ENCODE measurements around the gene CD22.

CD22 gene

DNA sequence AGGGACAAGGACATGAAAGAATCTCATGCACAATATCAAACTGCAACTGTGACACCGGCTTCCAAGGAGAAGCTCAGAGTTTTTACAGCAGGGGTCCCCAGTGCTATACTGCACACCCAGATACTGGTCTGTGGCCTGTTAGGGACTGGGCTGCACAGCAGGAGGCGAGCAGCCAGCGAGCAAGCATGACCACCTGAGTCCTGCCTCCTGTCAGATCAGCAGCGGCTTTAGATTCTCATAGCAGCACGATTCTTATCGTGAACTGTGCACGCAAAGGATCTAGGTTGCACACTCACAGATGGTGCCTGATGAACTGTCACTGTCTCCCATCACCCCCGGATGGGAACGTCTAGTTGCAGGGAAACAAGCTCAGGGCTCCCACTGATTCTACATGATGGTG lies 13.1 kb upstream of the CD22 start:
- DNase-seq, result no peak

DNA sequence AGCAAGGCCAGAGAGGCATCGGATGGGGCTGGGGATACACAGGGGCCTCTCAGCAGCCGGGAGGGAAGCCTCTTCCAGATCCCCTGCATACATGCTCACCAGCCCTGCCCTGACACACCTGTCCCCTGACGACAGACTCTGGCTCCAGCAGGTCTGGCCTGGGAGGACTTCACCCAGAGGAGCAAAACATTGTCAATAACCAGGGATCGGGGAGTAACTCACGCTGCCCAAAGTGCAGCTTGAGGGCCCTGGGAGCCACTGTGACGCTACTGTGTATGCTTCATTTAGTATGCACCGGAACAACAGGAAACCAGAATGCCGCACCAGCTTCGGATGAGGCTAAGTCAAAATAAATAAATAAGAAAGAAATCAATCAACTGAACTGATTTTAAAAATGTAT lies 12.4 kb upstream of the CD22 start:
- no peak for DNase-seq

GRCh38 chr19:35317464-35318043 lies 11.4 kb upstream of the CD22 start:
- DNase-seq, result no peak

DNA sequence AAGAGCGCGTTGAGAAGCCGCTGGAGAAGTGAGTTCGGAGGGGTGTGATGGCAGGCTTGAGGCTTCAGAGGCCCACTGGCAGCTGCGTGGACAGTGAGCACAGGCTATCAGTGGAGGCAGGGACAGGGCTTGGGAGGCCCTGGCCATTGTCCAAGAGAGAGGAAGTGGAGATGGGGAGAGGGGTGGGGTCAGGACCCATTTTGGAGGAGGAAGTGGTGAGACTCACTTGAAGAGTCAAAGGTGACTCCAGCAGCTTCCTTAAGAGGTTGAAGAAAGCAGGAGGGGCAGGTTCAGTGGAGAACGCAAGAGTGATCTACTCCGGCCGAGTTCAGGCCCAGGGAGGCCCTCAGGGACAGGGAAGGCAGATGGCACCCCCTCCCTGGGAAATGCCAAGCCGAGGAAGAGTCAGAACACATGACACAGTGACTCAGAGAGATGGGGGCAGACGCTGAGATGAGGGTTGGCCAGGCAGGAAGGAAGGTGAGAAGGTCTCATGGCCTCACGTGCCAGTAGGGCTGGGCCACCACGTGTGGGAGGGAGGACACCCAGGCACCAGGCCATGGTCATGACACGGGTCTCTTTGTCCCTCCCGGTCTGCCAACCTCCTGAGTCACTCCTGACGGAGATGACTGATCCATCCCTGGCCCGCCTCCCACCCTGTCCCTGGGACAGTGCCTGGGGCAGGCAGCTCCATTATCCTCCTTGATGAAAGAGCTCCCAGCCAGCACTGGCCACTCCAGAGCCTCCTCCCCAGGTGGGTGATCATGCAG lies 10.1 kb upstream of the CD22 start:
- DNase-seq, result no peak

- DNase-seq, result no peak
These were observed 8.8 kb upstream of the CD22 start for GRCh38 chr19:35320065-35320713.

DNA sequence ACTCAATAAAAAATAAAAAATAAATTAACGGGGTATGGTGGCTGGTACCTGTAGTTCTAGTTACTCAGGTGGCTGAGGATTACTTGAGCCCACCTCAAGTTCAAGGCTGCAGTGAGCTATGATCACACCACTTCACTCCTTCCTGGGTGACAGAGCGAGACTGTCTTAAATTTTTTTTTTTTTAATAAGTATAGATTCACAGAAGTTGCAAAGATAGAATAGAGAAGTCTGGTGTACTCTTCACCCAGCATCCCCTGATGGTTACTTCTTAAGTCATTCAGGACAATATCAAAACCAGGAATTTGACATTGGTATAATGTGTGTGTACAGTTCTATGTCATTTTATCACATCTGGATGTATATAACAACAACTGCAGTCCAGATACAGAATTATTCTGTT lies 7.7 kb upstream of the CD22 start:
- DNase-seq, result no peak

- DNase-seq, result no peak
These were observed 7.0 kb upstream of the CD22 start for GRCh38 chr19:35322014-35322413.

DNA sequence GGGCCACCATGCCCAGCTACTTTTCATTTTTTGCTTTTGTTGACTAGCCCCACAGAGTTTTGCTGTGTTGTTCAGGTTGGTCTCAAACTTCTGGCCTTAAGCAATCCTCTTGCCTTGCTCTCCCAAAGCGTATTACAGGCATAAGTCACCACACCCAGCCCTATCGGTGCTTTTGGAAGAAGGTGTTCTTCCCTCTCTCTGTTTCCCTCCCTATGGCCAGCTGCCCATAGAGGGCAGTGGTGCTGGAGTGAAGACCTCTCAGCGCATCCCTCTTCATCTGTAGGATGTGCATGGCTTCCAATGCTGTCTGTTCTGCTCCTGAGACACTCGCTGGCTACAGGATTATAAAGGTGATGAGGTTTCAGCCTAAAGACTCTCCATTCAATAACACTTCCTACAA lies 1.3 kb upstream of the CD22 start:
- no peak for DNase-seq

DNA sequence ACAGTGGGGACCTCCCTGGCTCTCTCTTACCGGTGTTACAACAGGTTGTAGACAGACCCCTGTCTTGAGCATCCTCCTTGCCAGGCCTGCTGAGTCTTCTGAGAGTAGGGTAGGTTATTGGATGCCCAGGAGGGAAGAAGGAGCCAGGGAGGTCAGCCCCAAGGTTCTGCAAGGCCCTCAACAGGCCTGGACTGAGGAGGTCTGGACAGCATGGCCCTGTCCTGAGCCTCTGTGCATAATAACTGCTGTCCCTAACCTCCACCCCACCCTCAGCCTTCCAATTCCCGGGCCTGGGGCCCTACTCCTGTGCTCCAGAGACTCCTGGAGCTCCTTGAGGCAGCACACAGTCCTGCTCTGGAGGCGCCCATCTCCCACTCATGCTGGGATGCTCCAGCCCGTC lies 336 bp downstream of the CD22 start:
- no peak for DNase-seq

DNA sequence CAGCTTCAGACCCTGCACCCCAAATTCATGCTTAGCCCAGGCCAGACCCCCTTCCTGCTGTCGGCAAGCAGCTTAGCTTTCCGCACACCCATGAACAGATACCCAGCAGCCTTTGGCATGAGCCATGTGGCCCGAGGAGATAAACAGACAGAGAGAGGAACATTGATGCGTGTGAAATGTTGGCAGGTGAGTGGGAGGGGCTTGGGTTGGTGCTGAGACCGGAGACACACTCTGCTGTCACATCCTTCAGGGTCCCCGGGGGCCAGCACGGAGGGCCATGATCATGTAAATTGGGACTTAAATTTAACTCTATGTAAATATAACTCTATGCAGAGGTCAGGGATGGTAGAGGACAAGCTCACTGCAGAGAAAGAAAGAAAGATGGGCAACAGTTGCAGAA lies 1.5 kb downstream of the CD22 start:
- no peak for DNase-seq

- DNase-seq, result no peak
These were observed 2.7 kb downstream of the CD22 start for GRCh38 chr19:35331551-35332214.

DNA sequence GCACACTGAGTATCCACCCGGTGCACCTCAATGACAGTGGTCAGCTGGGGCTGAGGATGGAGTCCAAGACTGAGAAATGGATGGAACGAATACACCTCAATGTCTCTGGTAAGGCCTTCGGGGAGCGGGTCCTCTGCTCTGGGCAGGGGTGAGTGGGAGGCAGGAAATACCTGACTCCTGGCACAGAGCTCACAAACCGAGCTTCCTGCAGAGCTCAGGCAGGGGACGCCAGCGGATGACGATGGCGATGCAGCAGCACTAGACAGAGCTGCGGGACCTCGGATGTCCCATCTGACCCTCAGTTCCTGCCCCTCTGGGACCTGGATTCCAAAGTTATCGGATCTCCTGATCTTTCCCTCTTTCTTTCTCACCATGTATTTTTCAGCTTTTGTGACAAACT lies 3.8 kb downstream of the CD22 start:
- DNase-seq, result no peak

DNA sequence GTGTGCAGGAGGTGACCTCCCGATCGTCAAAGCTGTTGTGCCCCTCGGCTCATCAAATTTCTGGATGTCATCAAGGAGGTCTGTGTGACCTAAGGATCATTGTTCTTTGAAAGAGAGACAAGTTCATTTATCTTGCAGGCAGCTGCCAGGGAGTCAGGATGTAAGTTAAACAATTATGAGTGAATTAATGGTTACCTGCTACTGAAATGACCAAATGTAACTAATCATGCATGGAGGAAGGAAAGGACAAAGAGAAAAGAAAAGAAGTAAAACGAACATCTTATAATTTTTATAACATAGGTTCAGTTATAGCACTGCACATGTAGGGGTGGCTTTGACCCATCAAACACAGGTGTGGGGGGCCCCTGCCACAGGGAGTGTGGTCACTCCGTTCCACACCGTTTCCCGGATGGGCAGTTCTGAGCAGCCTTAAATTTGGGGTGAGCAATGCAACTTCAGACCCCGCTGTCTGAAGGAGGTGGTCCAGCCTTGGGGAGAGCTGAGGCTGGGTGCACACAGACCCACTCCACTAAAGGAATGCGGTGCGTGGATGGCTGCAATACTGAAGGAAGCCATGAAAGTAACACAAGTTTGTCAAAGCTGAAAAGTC lies 5.3 kb downstream of the CD22 start:
- no peak for DNase-seq

GRCh38 chr19:35336166-35336955 lies 7.4 kb downstream of the CD22 start:
- no peak for DNase-seq

DNA sequence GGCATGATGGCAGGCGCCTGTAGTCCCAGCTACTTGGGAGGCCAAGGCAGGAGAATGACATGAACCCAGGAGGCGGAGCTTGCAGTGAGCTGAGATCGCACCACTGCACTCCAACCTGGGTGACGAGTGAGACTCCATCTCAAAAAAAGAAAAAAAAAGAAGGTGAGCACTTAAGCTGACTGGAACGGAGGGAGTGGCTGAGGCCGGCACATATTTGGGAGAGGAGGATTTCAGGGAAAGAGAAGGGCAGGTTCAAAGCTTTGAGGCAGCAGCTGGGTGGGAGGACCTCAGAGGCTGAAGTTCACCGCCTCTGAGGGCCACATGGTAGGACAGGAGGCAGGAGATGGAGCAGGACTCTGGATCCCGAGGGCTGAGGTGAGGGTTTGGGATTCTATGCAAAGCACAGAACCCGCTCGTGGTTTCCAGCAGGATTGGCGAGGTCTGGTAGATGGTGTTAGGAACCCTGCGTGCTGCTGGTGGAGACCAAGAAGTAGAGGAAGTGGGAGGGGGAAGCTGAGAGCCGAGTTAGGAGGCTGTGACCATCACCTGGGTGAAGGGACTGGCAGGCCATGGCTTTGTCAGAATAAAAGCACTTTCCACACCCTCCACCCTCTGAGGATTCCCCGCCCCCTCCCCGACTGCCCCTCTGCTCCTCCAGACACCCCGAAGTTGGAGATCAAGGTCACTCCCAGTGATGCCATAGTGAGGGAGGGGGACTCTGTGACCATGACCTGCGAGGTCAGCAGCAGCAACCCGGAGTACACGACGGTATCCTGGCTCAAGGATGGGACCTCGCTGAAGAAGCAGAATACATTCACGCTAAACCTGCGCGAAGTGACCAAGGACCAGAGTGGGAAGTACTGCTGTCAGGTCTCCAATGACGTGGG lies 8.4 kb downstream of the CD22 start:
- no peak for DNase-seq

DNA sequence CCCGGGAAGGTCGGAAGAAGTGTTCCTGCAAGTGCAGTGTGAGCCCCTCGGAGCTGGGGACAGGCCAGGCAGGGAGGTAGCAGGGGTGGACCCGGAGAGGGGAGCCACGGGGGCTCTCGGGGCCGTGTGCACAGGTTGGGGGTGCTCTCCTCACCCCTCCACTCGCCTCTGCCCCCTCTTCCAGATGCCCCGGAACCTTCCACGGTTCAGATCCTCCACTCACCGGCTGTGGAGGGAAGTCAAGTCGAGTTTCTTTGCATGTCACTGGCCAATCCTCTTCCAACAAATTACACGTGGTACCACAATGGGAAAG lies 9.0 kb downstream of the CD22 start:
- no peak for DNase-seq

GRCh38 chr19:35340431-35340830 lies 11.4 kb downstream of the CD22 start:
- no peak for DNase-seq

DNA sequence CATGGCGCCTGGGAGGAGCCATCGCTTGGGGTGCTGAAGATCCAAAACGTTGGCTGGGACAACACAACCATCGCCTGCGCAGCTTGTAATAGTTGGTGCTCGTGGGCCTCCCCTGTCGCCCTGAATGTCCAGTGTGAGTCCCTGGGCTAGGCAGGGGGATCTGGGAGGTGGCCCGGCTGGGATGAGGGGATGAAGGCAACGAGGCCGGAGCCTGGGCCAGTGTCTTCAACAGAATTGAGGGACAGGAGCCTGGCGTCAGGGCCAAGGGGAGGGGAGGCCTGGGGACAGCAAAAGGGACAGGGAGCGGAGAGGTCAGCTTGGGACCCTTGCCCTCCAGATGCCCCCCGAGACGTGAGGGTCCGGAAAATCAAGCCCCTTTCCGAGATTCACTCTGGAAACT lies 12.0 kb downstream of the CD22 start:
- no peak for DNase-seq

DNA sequence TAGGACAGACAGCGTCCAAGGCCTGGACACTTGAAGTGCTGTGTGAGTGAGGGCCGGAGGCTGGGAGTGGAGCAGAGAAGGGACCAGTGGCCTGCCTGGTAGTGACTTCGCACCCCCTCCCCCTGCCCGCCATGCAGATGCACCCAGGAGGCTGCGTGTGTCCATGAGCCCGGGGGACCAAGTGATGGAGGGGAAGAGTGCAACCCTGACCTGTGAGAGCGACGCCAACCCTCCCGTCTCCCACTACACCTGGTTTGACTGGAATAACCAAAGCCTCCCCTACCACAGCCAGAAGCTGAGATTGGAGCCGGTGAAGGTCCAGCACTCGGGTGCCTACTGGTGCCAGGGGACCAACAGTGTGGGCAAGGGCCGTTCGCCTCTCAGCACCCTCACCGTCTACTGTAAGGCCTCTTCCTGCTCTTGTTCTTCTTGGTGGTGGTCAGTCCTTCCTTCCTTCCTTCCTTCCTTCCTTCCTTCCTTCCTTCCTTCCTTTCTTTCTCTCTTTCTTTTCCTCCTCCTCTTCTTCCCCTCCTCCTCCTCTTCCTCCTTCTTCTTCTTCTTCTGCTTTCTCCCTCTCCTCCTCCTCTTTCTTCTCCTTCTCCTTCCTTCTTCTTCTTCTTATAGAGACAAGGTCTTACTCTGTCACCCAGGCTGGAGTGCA lies 12.7 kb downstream of the CD22 start:
- DNase-seq, result no peak

GRCh38 chr19:35342430-35342829 lies 13.4 kb downstream of the CD22 start:
- DNase-seq, result no peak

GRCh38 chr19:35344511-35345031 lies 15.6 kb downstream of the CD22 start:
- no peak for DNase-seq

Measured in NCI-H1105 treated with DMSO at 0.1 percent for 48 hours (cell line).